HEK293 (cell line): Measurements from ENCODE around the gene PNPLA2.

Experiments
- BCL11A ChIP-seq: fragments of 450-650 bp; formaldehyde crosslinking; IDR thresholded peaks from 2 replicates; pipeline ENCODE4 v1.5.1; 2016; ENCODE audit warnings: low read depth, missing biosample characterization, missing genetic modification characterization
- BCL11B ChIP-seq: fragments of 450-650 bp; formaldehyde crosslinking; IDR thresholded peaks from 2 replicates; pipeline ENCODE4 v1.5.1; 2016; ENCODE audit warnings: low read depth, missing biosample characterization, missing genetic modification characterization
- EGR2 ChIP-seq: fragments of 450-650 bp; formaldehyde crosslinking; IDR thresholded peaks from 2 replicates; pipeline ENCODE4 v1.5.1; 2016; ENCODE audit warnings: low read depth, missing biosample characterization, missing genetic modification characterization
- KLF1 ChIP-seq: fragments of 450-650 bp; formaldehyde crosslinking; IDR thresholded peaks from 2 replicates; pipeline ENCODE4 v1.5.1; 2016; ENCODE audit warnings: missing biosample characterization, missing genetic modification characterization
- KLF9 ChIP-seq: fragments of 450-650 bp; formaldehyde crosslinking; IDR thresholded peaks from 2 replicates; pipeline ENCODE4 v1.5.1; 2016; ENCODE audit warnings: missing biosample characterization, missing genetic modification characterization, low read depth
- REPIN1 ChIP-seq: fragments of 450-650 bp; formaldehyde crosslinking; IDR thresholded peaks from 2 replicates; pipeline ENCODE4 v1.5.1; 2017; ENCODE audit warnings: missing biosample characterization, missing genetic modification characterization, low read depth
- SALL2 ChIP-seq: fragments of 450-650 bp; formaldehyde crosslinking; IDR thresholded peaks from 2 replicates; pipeline ENCODE4 v1.5.0; 2017; ENCODE audit warnings: missing biosample characterization, mild to moderate bottlenecking, missing genetic modification characterization, borderline replicate concordance
- SP3 ChIP-seq: fragments of 450-650 bp; formaldehyde crosslinking; IDR thresholded peaks from 2 replicates; pipeline ENCODE4 v1.5.1; 2016; ENCODE audit warnings: missing biosample characterization, missing genetic modification characterization
- YY2 ChIP-seq: fragments of 450-650 bp; formaldehyde crosslinking; IDR thresholded peaks from 2 replicates; pipeline ENCODE4 v1.5.1; 2016; ENCODE audit warnings: missing biosample characterization, missing genetic modification characterization
- ZEB2 ChIP-seq: fragments of 450-650 bp; formaldehyde crosslinking; IDR thresholded peaks from 2 replicates; pipeline ENCODE4 v1.5.1; 2016; ENCODE audit warnings: missing biosample characterization, missing genetic modification characterization
- ZFP69B ChIP-seq: fragments of 450-650 bp; formaldehyde crosslinking; IDR thresholded peaks from 2 replicates; pipeline ENCODE4 v1.5.1; 2016; ENCODE audit warnings: missing biosample characterization, missing genetic modification characterization
- ZNF138 ChIP-seq: fragments of 450-650 bp; formaldehyde crosslinking; IDR thresholded peaks from 2 replicates; pipeline ENCODE4 v1.5.1; 2016; ENCODE audit warnings: missing biosample characterization, missing genetic modification characterization, borderline replicate concordance
- ZNF292 ChIP-seq: fragments of 450-650 bp; formaldehyde crosslinking; IDR thresholded peaks from 2 replicates; pipeline ENCODE4 v1.5.1; 2016; ENCODE audit warnings: low read depth, missing biosample characterization, missing genetic modification characterization, borderline replicate concordance
- ZNF394 ChIP-seq: fragments of 450-650 bp; formaldehyde crosslinking; IDR thresholded peaks from 2 replicates; pipeline ENCODE4 v1.5.1; 2016; ENCODE audit warnings: missing biosample characterization, missing genetic modification characterization, mild to moderate bottlenecking, moderate library complexity, borderline replicate concordance
- ZNF423 ChIP-seq: fragments of 450-650 bp; formaldehyde crosslinking; IDR thresholded peaks from 2 replicates; pipeline ENCODE4 v1.5.1; 2016; ENCODE audit warnings: missing biosample characterization, missing genetic modification characterization
- ZNF530 ChIP-seq: fragments of 450-650 bp; formaldehyde crosslinking; IDR thresholded peaks from 2 replicates; pipeline ENCODE4 v1.5.1; 2016; ENCODE audit warnings: low read depth, missing biosample characterization, missing genetic modification characterization
- ZNF585B ChIP-seq: fragments of 450-650 bp; formaldehyde crosslinking; IDR thresholded peaks from 2 replicates; pipeline ENCODE4 v1.5.1; 2016; ENCODE audit warnings: missing biosample characterization, missing genetic modification characterization
- ZNF629 ChIP-seq: fragments of 450-650 bp; formaldehyde crosslinking; IDR thresholded peaks from 2 replicates; pipeline ENCODE4 v1.5.1; 2017; ENCODE audit warnings: missing biosample characterization, missing genetic modification characterization
- ZNF701 ChIP-seq: fragments of 450-650 bp; formaldehyde crosslinking; IDR thresholded peaks from 2 replicates; pipeline ENCODE4 v1.5.1; 2016; ENCODE audit warnings: missing biosample characterization, missing genetic modification characterization
- ZNF776 ChIP-seq: fragments of 450-650 bp; formaldehyde crosslinking; IDR thresholded peaks from 2 replicates; pipeline ENCODE4 v1.5.0; 2017; ENCODE audit warnings: missing biosample characterization, missing genetic modification characterization, borderline replicate concordance
- ZXDB ChIP-seq: fragments of 450-650 bp; formaldehyde crosslinking; IDR thresholded peaks from 2 replicates; pipeline ENCODE4 v1.5.1; 2016; ENCODE audit warnings: missing biosample characterization, missing genetic modification characterization
- TF ChIP-seq, protein P1 (sequence below): fragments of 450-650 bp; formaldehyde crosslinking; IDR thresholded peaks from 2 replicates; pipeline ENCODE4 v1.5.1; 2016; ENCODE audit warnings: missing biosample characterization, missing genetic modification characterization, borderline replicate concordance
- TF ChIP-seq, protein P2 (sequence below): fragments of 450-650 bp; formaldehyde crosslinking; IDR thresholded peaks from 2 replicates; pipeline ENCODE4 v1.5.1; 2016; ENCODE audit warnings: missing biosample characterization, missing genetic modification characterization
- TF ChIP-seq, protein P3 (sequence below): fragments of 450-650 bp; formaldehyde crosslinking; IDR thresholded peaks from 2 replicates; pipeline ENCODE4 v1.5.1; 2016; ENCODE audit warnings: missing biosample characterization, missing genetic modification characterization, low read depth
- TF ChIP-seq, protein P4 (sequence below): fragments of 450-650 bp; formaldehyde crosslinking; IDR thresholded peaks from 2 replicates; pipeline ENCODE4 v1.5.1; 2016; ENCODE audit warnings: missing biosample characterization, missing genetic modification characterization, borderline replicate concordance
- TF ChIP-seq, protein P5 (sequence below): fragments of 450-650 bp; formaldehyde crosslinking; IDR thresholded peaks from 2 replicates; pipeline ENCODE4 v1.5.1; 2016; ENCODE audit warnings: missing biosample characterization, missing genetic modification characterization, low read depth

Gene PNPLA2

DNA sequence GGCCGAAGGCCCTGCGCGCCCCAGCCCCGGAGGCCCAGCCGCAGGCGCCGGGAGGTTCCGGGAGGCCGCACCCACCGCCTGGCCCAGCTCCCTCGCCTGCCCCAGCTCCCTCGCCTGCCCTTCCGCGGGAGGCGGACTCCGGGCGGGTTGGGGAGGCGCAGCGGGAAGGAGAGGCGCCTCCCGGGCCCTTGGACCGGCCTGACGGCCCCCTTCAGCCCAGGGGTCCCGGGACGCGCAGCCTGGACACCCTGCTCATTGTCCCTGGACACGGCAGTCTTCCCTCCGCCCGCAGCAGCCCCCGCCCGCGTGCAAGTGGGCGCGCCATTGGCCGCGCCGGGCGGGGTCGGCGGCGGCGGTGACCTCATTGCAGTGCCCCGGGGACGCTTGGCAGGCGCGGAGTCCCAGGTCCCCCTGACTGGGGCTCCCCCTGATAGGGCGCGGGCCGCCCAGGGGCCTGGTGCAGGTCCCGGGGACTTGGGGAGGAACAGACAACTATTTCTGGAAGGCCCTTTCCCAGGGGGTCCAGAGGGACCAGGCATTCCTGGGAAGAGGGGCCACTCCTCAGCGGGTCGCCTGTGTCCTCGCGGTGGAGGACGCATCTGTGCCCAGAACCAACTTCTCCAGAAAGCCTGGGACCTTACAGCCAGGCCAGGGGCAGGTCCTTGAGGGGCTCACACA lies 14.5 kb downstream of the PNPLA2 start (continued):
- TF ChIP-seq, protein P1, sequence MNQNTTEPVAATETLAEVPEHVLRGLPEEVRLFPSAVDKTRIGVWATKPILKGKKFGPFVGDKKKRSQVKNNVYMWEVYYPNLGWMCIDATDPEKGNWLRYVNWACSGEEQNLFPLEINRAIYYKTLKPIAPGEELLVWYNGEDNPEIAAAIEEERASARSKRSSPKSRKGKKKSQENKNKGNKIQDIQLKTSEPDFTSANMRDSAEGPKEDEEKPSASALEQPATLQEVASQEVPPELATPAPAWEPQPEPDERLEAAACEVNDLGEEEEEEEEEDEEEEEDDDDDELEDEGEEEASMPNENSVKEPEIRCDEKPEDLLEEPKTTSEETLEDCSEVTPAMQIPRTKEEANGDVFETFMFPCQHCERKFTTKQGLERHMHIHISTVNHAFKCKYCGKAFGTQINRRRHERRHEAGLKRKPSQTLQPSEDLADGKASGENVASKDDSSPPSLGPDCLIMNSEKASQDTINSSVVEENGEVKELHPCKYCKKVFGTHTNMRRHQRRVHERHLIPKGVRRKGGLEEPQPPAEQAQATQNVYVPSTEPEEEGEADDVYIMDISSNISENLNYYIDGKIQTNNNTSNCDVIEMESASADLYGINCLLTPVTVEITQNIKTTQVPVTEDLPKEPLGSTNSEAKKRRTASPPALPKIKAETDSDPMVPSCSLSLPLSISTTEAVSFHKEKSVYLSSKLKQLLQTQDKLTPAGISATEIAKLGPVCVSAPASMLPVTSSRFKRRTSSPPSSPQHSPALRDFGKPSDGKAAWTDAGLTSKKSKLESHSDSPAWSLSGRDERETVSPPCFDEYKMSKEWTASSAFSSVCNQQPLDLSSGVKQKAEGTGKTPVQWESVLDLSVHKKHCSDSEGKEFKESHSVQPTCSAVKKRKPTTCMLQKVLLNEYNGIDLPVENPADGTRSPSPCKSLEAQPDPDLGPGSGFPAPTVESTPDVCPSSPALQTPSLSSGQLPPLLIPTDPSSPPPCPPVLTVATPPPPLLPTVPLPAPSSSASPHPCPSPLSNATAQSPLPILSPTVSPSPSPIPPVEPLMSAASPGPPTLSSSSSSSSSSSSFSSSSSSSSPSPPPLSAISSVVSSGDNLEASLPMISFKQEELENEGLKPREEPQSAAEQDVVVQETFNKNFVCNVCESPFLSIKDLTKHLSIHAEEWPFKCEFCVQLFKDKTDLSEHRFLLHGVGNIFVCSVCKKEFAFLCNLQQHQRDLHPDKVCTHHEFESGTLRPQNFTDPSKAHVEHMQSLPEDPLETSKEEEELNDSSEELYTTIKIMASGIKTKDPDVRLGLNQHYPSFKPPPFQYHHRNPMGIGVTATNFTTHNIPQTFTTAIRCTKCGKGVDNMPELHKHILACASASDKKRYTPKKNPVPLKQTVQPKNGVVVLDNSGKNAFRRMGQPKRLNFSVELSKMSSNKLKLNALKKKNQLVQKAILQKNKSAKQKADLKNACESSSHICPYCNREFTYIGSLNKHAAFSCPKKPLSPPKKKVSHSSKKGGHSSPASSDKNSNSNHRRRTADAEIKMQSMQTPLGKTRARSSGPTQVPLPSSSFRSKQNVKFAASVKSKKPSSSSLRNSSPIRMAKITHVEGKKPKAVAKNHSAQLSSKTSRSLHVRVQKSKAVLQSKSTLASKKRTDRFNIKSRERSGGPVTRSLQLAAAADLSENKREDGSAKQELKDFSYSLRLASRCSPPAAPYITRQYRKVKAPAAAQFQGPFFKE (tag by site-specific recombination) = no peak
- TF ChIP-seq BCL11A (tag by site-specific recombination) (peak; percentile 23; the same call in 1 of the 2 replicates), KLF9 (peak; percentile 55), SALL2 (tag by site-specific recombination) (no peak), ZNF292 (tag by site-specific recombination) (no peak), ZFP69B (no peak), EGR2 (tag by site-specific recombination) (peak; percentile 24; the same call in 1 of the 2 replicates), ZNF701 (tag by site-specific recombination) (no peak), ZNF530 (tag by site-specific recombination) (no peak), ZNF585B (no peak), REPIN1 (tag by site-specific recombination) (no peak), ZNF138 (tag by site-specific recombination) (no peak), YY2 (tag by site-specific recombination) (no peak), ZNF423 (tag by site-specific recombination) (0 out of 2 replicates have a peak, but pooled peaks have one; percentile 11), ZNF394 (no peak), BCL11B (no peak), SP3 (tag by site-specific recombination) (peak; percentile 19; the same call in 1 of the 2 replicates), ZEB2 (tag by site-specific recombination) (no peak), ZXDB (tag by site-specific recombination) (no peak), ZNF776 (no peak), KLF1 (tag by site-specific recombination) (peak; percentile 58; the same call in 1 of the 2 replicates), ZNF629 (tag by site-specific recombination) (peak; percentile 42)
- TF ChIP-seq, protein P2, sequence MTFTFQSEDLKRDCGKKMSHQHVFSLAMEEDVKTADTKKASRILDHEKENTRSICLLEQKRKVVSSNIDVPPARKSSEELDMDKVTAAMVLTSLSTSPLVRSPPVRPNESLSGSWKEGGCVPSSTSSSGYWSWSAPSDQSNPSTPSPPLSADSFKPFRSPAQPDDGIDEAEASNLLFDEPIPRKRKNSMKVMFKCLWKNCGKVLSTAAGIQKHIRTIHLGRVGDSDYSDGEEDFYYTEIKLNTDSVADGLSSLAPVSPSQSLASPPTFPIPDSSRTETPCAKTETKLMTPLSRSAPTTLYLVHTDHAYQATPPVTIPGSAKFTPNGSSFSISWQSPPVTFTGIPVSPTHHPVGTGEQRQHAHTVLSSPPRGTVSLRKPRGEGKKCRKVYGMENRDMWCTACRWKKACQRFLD = no peak
- TF ChIP-seq, protein P3, sequence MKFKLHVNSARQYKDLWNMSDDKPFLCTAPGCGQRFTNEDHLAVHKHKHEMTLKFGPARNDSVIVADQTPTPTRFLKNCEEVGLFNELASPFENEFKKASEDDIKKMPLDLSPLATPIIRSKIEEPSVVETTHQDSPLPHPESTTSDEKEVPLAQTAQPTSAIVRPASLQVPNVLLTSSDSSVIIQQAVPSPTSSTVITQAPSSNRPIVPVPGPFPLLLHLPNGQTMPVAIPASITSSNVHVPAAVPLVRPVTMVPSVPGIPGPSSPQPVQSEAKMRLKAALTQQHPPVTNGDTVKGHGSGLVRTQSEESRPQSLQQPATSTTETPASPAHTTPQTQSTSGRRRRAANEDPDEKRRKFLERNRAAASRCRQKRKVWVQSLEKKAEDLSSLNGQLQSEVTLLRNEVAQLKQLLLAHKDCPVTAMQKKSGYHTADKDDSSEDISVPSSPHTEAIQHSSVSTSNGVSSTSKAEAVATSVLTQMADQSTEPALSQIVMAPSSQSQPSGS = no peak
- TF ChIP-seq, protein P4, sequence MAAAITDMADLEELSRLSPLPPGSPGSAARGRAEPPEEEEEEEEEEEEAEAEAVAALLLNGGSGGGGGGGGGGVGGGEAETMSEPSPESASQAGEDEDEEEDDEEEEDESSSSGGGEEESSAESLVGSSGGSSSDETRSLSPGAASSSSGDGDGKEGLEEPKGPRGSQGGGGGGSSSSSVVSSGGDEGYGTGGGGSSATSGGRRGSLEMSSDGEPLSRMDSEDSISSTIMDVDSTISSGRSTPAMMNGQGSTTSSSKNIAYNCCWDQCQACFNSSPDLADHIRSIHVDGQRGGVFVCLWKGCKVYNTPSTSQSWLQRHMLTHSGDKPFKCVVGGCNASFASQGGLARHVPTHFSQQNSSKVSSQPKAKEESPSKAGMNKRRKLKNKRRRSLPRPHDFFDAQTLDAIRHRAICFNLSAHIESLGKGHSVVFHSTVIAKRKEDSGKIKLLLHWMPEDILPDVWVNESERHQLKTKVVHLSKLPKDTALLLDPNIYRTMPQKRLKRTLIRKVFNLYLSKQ = no peak
- TF ChIP-seq, protein P5, sequence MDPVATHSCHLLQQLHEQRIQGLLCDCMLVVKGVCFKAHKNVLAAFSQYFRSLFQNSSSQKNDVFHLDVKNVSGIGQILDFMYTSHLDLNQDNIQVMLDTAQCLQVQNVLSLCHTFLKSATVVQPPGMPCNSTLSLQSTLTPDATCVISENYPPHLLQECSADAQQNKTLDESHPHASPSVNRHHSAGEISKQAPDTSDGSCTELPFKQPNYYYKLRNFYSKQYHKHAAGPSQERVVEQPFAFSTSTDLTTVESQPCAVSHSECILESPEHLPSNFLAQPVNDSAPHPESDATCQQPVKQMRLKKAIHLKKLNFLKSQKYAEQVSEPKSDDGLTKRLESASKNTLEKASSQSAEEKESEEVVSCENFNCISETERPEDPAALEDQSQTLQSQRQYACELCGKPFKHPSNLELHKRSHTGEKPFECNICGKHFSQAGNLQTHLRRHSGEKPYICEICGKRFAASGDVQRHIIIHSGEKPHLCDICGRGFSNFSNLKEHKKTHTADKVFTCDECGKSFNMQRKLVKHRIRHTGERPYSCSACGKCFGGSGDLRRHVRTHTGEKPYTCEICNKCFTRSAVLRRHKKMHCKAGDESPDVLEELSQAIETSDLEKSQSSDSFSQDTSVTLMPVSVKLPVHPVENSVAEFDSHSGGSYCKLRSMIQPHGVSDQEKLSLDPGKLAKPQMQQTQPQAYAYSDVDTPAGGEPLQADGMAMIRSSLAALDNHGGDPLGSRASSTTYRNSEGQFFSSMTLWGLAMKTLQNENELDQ (tag by site-specific recombination) = no peak
